PC-3 (cell line): Measurements from ENCODE around the gene EEF1AKMT4. TPM values are rescaled to one million over a fixed set of nuclear protein-coding genes. Genes with fewer than 3 reads are reported as not detected.

Source experiments
- ATAC-seq: fragments of 200-7000 bp; cut with Tn5 transposase; 2 replicates; pipeline ENCODE4 v1.9.1; 2020; ENCODE audit warnings: mild to moderate bottlenecking, moderate library complexity
- BruUV-seq: library from RNA; stranded (reverse); fragments of 400-500 nt; replicated peaks from 2 replicates; lab custom pipeline; 2021; lab: Mats Ljungman, UMichigan
- CTCF ChIA-PET: fragments of 300-600 bp; sonication (Branson Sonifier 250); formaldehyde crosslinking; loops from one replicate; lab custom pipeline; 2022; ENCODE audit warnings: antibody characterized with exemption; lab: Charles Lee
- POLR2A ChIA-PET: fragments of 300-600 bp; sonication (Branson Sonifier 250); formaldehyde crosslinking; loops from one replicate; lab custom pipeline; 2022; ENCODE audit warnings: antibody characterized with exemption; ENCODE audit not compliant: unreplicated experiment; lab: Charles Lee
- DNase-seq: peaks from one replicate; pipeline ENCODE4 v3.0.0-alpha.2; 2015
- H2AFZ ChIP-seq: fragments of 300-600 bp; sonication (generic); 2 replicates; pipeline ENCODE4 v1.6.0; 2016; ENCODE audit warnings: antibody characterized with exemption, low read length
- H3F3A ChIP-seq: fragments of 300-600 bp; sonication (generic); one replicate; pipeline ENCODE4 v1.6.0; 2017; ENCODE audit warnings: antibody characterized with exemption, low read length, control low read depth, mild to moderate bottlenecking; ENCODE audit not compliant: unreplicated experiment
- H3K27ac ChIP-seq: fragments of 300-600 bp; sonication (generic); 2 replicates; pipeline ENCODE4 v1.5.1; 2016; ENCODE audit warnings: mild to moderate bottlenecking, low read length
- H3K27me3 ChIP-seq: fragments of 300-600 bp; sonication (generic); 2 replicates; pipeline ENCODE4 v1.6.1; 2016; ENCODE audit warnings: low read length, mixed read lengths
- H3K36me3 ChIP-seq: fragments of 300-600 bp; sonication (generic); 2 replicates; pipeline ENCODE4 v1.6.1; 2016; ENCODE audit warnings: low read depth, mixed run types, low read length, mixed read lengths
- H3K4me1 ChIP-seq: fragments of 300-600 bp; sonication (generic); 2 replicates; pipeline ENCODE4 v1.5.1; 2016; ENCODE audit warnings: low read length; ENCODE audit not compliant: insufficient read depth
- H3K4me2 ChIP-seq: fragments of 300-600 bp; sonication (generic); 2 replicates; pipeline ENCODE4 v1.6.0; 2016; ENCODE audit warnings: low read length
- H3K4me3 ChIP-seq: fragments of 300-600 bp; sonication (generic); 2 replicates; pipeline ENCODE4 v1.5.1; 2016; ENCODE audit warnings: mild to moderate bottlenecking, low read length, mixed read lengths
- H3K79me2 ChIP-seq: fragments of 300-600 bp; sonication (generic); 2 replicates; pipeline ENCODE4 v1.6.1; 2017; ENCODE audit warnings: low read length, mixed read lengths
- H3K9ac ChIP-seq: fragments of 300-600 bp; sonication (generic); 2 replicates; pipeline ENCODE4 v1.6.0; 2016; ENCODE audit warnings: mild to moderate bottlenecking, low read length
- H3K9me2 ChIP-seq: fragments of 300-600 bp; sonication (generic); replicated peaks from 2 replicates; pipeline ENCODE4 v1.6.1; 2016; ENCODE audit warnings: mixed run types, low read length, mixed read lengths
- H3K9me3 ChIP-seq: fragments of 300-600 bp; sonication (generic); 2 replicates; pipeline ENCODE4 v1.6.1; 2016; ENCODE audit warnings: low read length, mixed read lengths
- H4K20me1 ChIP-seq: fragments of 300-600 bp; sonication (generic); 2 replicates; pipeline ENCODE4 v1.6.1; 2016; ENCODE audit warnings: low read length, mixed read lengths
- CTCF ChIP-seq: fragments of 300-600 bp; sonication (generic); conservative IDR thresholded peaks from 2 replicates; pipeline ENCODE4 v1.5.1; 2017; ENCODE audit warnings: antibody characterized with exemption, low read depth, mild to moderate bottlenecking, low read length
- EZH2 ChIP-seq: fragments of 300-600 bp; sonication (generic); IDR thresholded peaks from one replicate; pipeline ENCODE4 v1.6.1; 2017; ENCODE audit warnings: antibody characterized with exemption, mild to moderate bottlenecking, low read length; ENCODE audit not compliant: unreplicated experiment
- EZH2phosphoT487 ChIP-seq: fragments of 300-600 bp; sonication (generic); IDR thresholded peaks from 2 replicates; pipeline ENCODE4 v1.6.1; 2018; ENCODE audit warnings: mild to moderate bottlenecking, antibody characterized with exemption, low read length, borderline replicate concordance
- intact Hi-C: fragments of 100-400 bp; cut with micrococcal nuclease; formaldehyde crosslinking; loops from 2 replicates; pipeline ENCODE4 v1.9.0; 2023
- total RNA-seq: library from RNA; depleted of rRNA; stranded (reverse); fragments of >200 nt; gene quantifications from 2 replicates; pipeline ENCODE4 v1.2.3, GENCODE V29; 2014

The EEF1AKMT4 gene
- total RNA-seq, 1 experiment from 2014 or later = 27.3 TPM

- intact Hi-C loops = no loop called here
- peaks cover 3% of the 10 kb centered on the region; the same call in 1 of the 2 replicates for H3K79me2 ChIP-seq
- no peak for ATAC-seq
These were observed 9.5 kb downstream of the EEF1AKMT4 start for GRCh38 chr3:184258926-184259325.

GRCh38 chr3:184259396-184259877 lies 10.0 kb downstream of the EEF1AKMT4 start:
- Histone ChIP-seq H2AFZ (no peak overlapping the region), H3K4me2 (no peak overlapping the region), H4K20me1 (peaks cover 12% of the 10 kb centered on the region; the same call in 1 of the 2 replicates), H3F3A (no peaks in the 10 kb centered on the region), H3K9me3 (no peaks in the 10 kb centered on the region), H3K4me3 (no peak overlapping the region), H3K79me2 (no peaks in the 10 kb centered on the region), H3K27me3 (no peaks in the 10 kb centered on the region), H3K4me1 (peaks cover 19% of the 10 kb centered on the region), H3K27ac (no peak overlapping the region), H3K9me2 (no peaks in the 10 kb centered on the region), H3K9ac (no peak overlapping the region), H3K36me3 (no peaks in the 10 kb centered on the region)
- CTCF ChIA-PET = no interaction called here
- POLR2A ChIA-PET = no interaction called here
- no TSS peak for BruUV-seq
- DNase-seq (no peak), ATAC-seq (no peak)
- TF ChIP-seq EZH2phosphoT487 (no peak), CTCF (no peak), EZH2 (no peak)
- intact Hi-C loops = no loop called here

More at GRCh38 chr3:184258926-184259325, 9.5 kb downstream of the EEF1AKMT4 start:
- Histone ChIP-seq H3K27ac (no peak overlapping the region), H2AFZ (no peak overlapping the region), H3K4me2 (no peak overlapping the region), H3K9ac (no peak overlapping the region), H4K20me1 (peaks cover 12% of the 10 kb centered on the region; the same call in 1 of the 2 replicates), H3K4me3 (no peak overlapping the region), H3K27me3 (no peaks in the 10 kb centered on the region), H3K9me3 (no peaks in the 10 kb centered on the region), H3K4me1 (peaks cover 19% of the 10 kb centered on the region), H3K9me2 (no peaks in the 10 kb centered on the region), H3F3A (no peaks in the 10 kb centered on the region), H3K36me3 (no peaks in the 10 kb centered on the region)
- no peak for DNase-seq
- ChIA-PET CTCF (no interaction called here), POLR2A (no interaction called here)
- no peak for TF ChIP-seq EZH2
- no peak for TF ChIP-seq CTCF
- TF ChIP-seq EZH2phosphoT487 = no peak
- no TSS peak for BruUV-seq

- TSS peak; percentile 29 for BruUV-seq
- H3K79me2 ChIP-seq = no peaks in the 10 kb centered on the region
- CTCF ChIA-PET = no interaction called here
- POLR2A ChIA-PET = no interaction called here
- no peak overlapping the region for H3K27ac ChIP-seq
- H3K9me3 ChIP-seq = no peaks in the 10 kb centered on the region
- H3K4me3 ChIP-seq = peak overlapping the region; percentile 76
- no peaks in the 10 kb centered on the region for H3K36me3 ChIP-seq
- peaks cover 12% of the 10 kb centered on the region; the same call in 1 of the 2 replicates for H4K20me1 ChIP-seq
- no peak overlapping the region for H3K9ac ChIP-seq
- H3K9me2 ChIP-seq = no peaks in the 10 kb centered on the region
- H3F3A ChIP-seq = no peaks in the 10 kb centered on the region
- TF ChIP-seq EZH2 (no peak), EZH2phosphoT487 (no peak), CTCF (no peak)
- H3K4me1 ChIP-seq = peaks cover 19% of the 10 kb centered on the region
- peak overlapping the region; percentile 97 for H3K4me2 ChIP-seq
- H3K27me3 ChIP-seq = no peaks in the 10 kb centered on the region
- intact Hi-C loops = no loop called here
- ATAC-seq (peak; percentile 22), DNase-seq (peak; percentile 34)
- H2AFZ ChIP-seq = peak overlapping the region; percentile 78; the same call in 1 of the 2 replicates
These were observed 10.6 kb downstream of the EEF1AKMT4 start for GRCh38 chr3:184259878-184260723.
